ENCODE measurements around the gene HIF1A. TPM values are rescaled to one million over a fixed set of nuclear protein-coding genes. Genes with fewer than 3 reads are reported as not detected.

Gene HIF1A
- total RNA-seq, 1 donor from 2014 or later: 299 TPM

- no peak for DNase-seq (ENCODE audit: low spot score)
- Histone ChIP-seq H3K79me2 (ENCODE audit: low read depth) (peaks cover 98% of the 10 kb centered on the region), H3K4me1 (peaks cover 31% of the 10 kb centered on the region), H3K4me3 (no peak overlapping the region), H3K9me3 (ENCODE audit: low read depth) (no peaks in the 10 kb centered on the region), H3K4me2 (no peak overlapping the region), H2AFZ (replicated peaks) (no peak overlapping the region), H4K20me1 (ENCODE audit: low read depth) (peaks cover 87% of the 10 kb centered on the region), H3K36me3 (no peaks in the 10 kb centered on the region), H3K27me3 (no peaks in the 10 kb centered on the region), H3F3A (ENCODE audit: low read depth) (peaks cover 7% of the 10 kb centered on the region), H3K9ac (no peak overlapping the region), H3K27ac (no peak overlapping the region)
- Mint-ChIP-seq H3K9me3 (peaks cover 14% of the 10 kb centered on the region), H3K27me3 (ENCODE audit: insufficient read depth, low read depth) (no peaks in the 10 kb centered on the region), H3K4me1 (peaks cover 7% of the 10 kb centered on the region), H3K4me3 (no peak overlapping the region), H3K36me3 (peaks cover 14% of the 10 kb centered on the region), H3K27ac (no peak overlapping the region)
- TF ChIP-seq CTCF (IDR thresholded peaks at IDR 0.05): no peak
- TF ChIP-seq EZH2phosphoT487 (IDR thresholded peaks at IDR 0.05): no peak
- no peak for TF ChIP-seq EZH2 (IDR thresholded peaks at IDR 0.05)
Measured at GRCh38 chr14:61712137-61712536, 16.8 kb downstream of the HIF1A start.

GRCh38 chr14:61713724-61714437, 18.6 kb downstream of the HIF1A start:
- H3F3A ChIP-seq (ENCODE audit: low read depth): peaks cover 8% of the 10 kb centered on the region
- no peak for TF ChIP-seq EZH2 (IDR thresholded peaks at IDR 0.05)
- TF ChIP-seq EZH2phosphoT487 (IDR thresholded peaks at IDR 0.05): no peak
- no peak for TF ChIP-seq CTCF (IDR thresholded peaks at IDR 0.05)
- H3K27ac ChIP-seq: peak overlapping the region; percentile 12
- H2AFZ ChIP-seq (replicated peaks): no peak overlapping the region
- peaks cover 14% of the 10 kb centered on the region for H3K4me1 Mint-ChIP-seq
- H3K4me2 ChIP-seq: no peak overlapping the region
- H3K36me3 ChIP-seq: no peaks in the 10 kb centered on the region
- no peak overlapping the region for H3K4me3 Mint-ChIP-seq
- no peak for DNase-seq (ENCODE audit: low spot score)
- H3K4me1 ChIP-seq: peaks cover 49% of the 10 kb centered on the region
- no peak overlapping the region for H3K27ac Mint-ChIP-seq
- H3K36me3 Mint-ChIP-seq: peaks cover 12% of the 10 kb centered on the region
- no peaks in the 10 kb centered on the region for H3K27me3 Mint-ChIP-seq (ENCODE audit: insufficient read depth, low read depth)
- peaks cover 10% of the 10 kb centered on the region for H3K9me3 Mint-ChIP-seq
- H3K9ac ChIP-seq: no peak overlapping the region
- H3K27me3 ChIP-seq: no peaks in the 10 kb centered on the region
- H3K9me3 ChIP-seq (ENCODE audit: low read depth): no peaks in the 10 kb centered on the region
- H4K20me1 ChIP-seq (ENCODE audit: low read depth): peaks cover 100% of the 10 kb centered on the region
- no peak overlapping the region for H3K4me3 ChIP-seq
- H3K79me2 ChIP-seq (ENCODE audit: low read depth): peaks cover 100% of the 10 kb centered on the region

- no peak for DNase-seq (ENCODE audit: low spot score)
- H3K27ac Mint-ChIP-seq: no peak overlapping the region
- H3K4me2 ChIP-seq: no peak overlapping the region
- H3K79me2 ChIP-seq (ENCODE audit: low read depth): peaks cover 100% of the 10 kb centered on the region
- no peak overlapping the region for H3K9ac ChIP-seq
- no peaks in the 10 kb centered on the region for H3K9me3 Mint-ChIP-seq
- H3K4me3 ChIP-seq: no peak overlapping the region
- no peak overlapping the region for H3K4me3 Mint-ChIP-seq
- TF ChIP-seq EZH2phosphoT487 (IDR thresholded peaks at IDR 0.05) (no peak), CTCF (IDR thresholded peaks at IDR 0.05) (no peak), EZH2 (IDR thresholded peaks at IDR 0.05) (no peak)
- no peak overlapping the region for H2AFZ ChIP-seq (replicated peaks)
- peaks cover 44% of the 10 kb centered on the region for H3K4me1 ChIP-seq
- peaks cover 100% of the 10 kb centered on the region for H4K20me1 ChIP-seq (ENCODE audit: low read depth)
- peaks cover 12% of the 10 kb centered on the region for H3F3A ChIP-seq (ENCODE audit: low read depth)
- peaks cover 4% of the 10 kb centered on the region for H3K36me3 Mint-ChIP-seq
- H3K27me3 Mint-ChIP-seq (ENCODE audit: insufficient read depth, low read depth): no peaks in the 10 kb centered on the region
- peaks cover 7% of the 10 kb centered on the region for H3K36me3 ChIP-seq
- no peaks in the 10 kb centered on the region for H3K27me3 ChIP-seq
- H3K27ac ChIP-seq: peak overlapping the region; percentile 49
- H3K9me3 ChIP-seq (ENCODE audit: low read depth): no peaks in the 10 kb centered on the region
- peaks cover 11% of the 10 kb centered on the region for H3K4me1 Mint-ChIP-seq
Measured at GRCh38 chr14:61716956-61717355, 21.6 kb downstream of the HIF1A start.

Measured in neural progenitor cell (in vitro differentiated cells).